ENCODE results near the gene TMEM52. TPM values are rescaled to one million over a fixed set of nuclear protein-coding genes. Genes with fewer than 3 reads are reported as not detected.

The TMEM52 gene
- total and polyA plus RNA-seq, 10 donors = 0.35 to 4.7 (median 1.7) TPM; not detected in 1

GRCh38 chr1:1894354-1895059 lies 24.6 kb downstream of the TMEM52 start:
- no peaks in the 10 kb centered on the region for H3K9me3 ChIP-seq
- DNase-seq = peak; percentile 74
- 36 to 51% (median 44%) methylated on average over 11 to 14 of the region's 14 CpGs for WGBS, 5 donors
- no peaks in the 10 kb centered on the region for H3K36me3 ChIP-seq
- peaks cover 20 to 77% (median 49%) of the 10 kb centered on the region in 6 donors for H3K4me1 ChIP-seq
- intact Hi-C loops (cut with DNase I; ENCODE audit: low total_unique reads) = loop anchor here (10.0 kb wide), 1 partner anchor 110 kb away; no protein-coding TSS in a partner anchor
- peak overlapping the region in 5 of 8 donors; percentile 20 to 56 (median 32) for H3K27ac ChIP-seq
- H3K27me3 ChIP-seq (replicated peaks in 1 of 7) = peaks cover 0 to 10% (median 0%) of the 10 kb centered on the region in 7 donors
- TF ChIP-seq POLR2AphosphoS5 (IDR thresholded peaks at IDR 0.05) (peak in 2 of 3 donors; percentile 48), POLR2A (IDR thresholded peaks at IDR 0.05) (no peak)
- H3K4me3 ChIP-seq = no peak overlapping the region

- no peaks in the 10 kb centered on the region for H3K36me3 ChIP-seq
- intact Hi-C loops (cut with DNase I; ENCODE audit: low total_unique reads) = loop anchor here (10.0 kb wide), 1 partner anchor 109 kb away; no protein-coding TSS in a partner anchor
- TF ChIP-seq POLR2A (IDR thresholded peaks at IDR 0.05) = no peak
- no peak for TF ChIP-seq POLR2AphosphoS5 (IDR thresholded peaks at IDR 0.05)
- no peak for TF ChIP-seq CTCF (IDR thresholded peaks at IDR 0.05 in 8 of 11, conservative IDR thresholded peaks at IDR 0.05 in 3 of 11)
- peak overlapping the region in 5 of 8 donors; percentile 20 to 56 (median 32) for H3K27ac ChIP-seq
- H3K27me3 ChIP-seq (replicated peaks in 1 of 7) = peaks cover 0 to 10% (median 0%) of the 10 kb centered on the region in 7 donors
- no peaks in the 10 kb centered on the region for H3K9me3 ChIP-seq
- peaks cover 26 to 77% (median 50%) of the 10 kb centered on the region in 6 donors for H3K4me1 ChIP-seq
- peak; percentile 78 for DNase-seq
- H3K4me3 ChIP-seq = no peak overlapping the region
- 94 to 100% (median 100%) methylated on average over 2 of the region's 2 CpGs for WGBS, 5 donors
Measured at GRCh38 chr1:1893997-1894353, 25.1 kb downstream of the TMEM52 start.

GRCh38 chr1:1893291-1893985 lies 25.6 kb downstream of the TMEM52 start:
- no peak overlapping the region for H3K4me3 ChIP-seq
- no peaks in the 10 kb centered on the region for H3K9me3 ChIP-seq
- peaks cover 0 to 10% (median 0%) of the 10 kb centered on the region in 7 donors for H3K27me3 ChIP-seq (replicated peaks in 1 of 7)
- no peaks in the 10 kb centered on the region for H3K36me3 ChIP-seq
- peak; percentile 75 for DNase-seq
- 90 to 94% (median 92%) methylated on average over 19 of the region's 19 CpGs for WGBS, 5 donors
- H3K4me1 ChIP-seq = peaks cover 31 to 80% (median 55%) of the 10 kb centered on the region in 6 donors
- TF ChIP-seq POLR2A (IDR thresholded peaks at IDR 0.05) = no peak
- no peak for TF ChIP-seq POLR2AphosphoS5 (IDR thresholded peaks at IDR 0.05)
- no peak for TF ChIP-seq CTCF (IDR thresholded peaks at IDR 0.05 in 8 of 11, conservative IDR thresholded peaks at IDR 0.05 in 3 of 11)
- intact Hi-C loops (cut with DNase I; ENCODE audit: low total_unique reads) = loop anchor here (10.0 kb wide), 1 partner anchor 109 kb away; no protein-coding TSS in a partner anchor
- H3K27ac ChIP-seq = peak overlapping the region in 1 of 8 donors; percentile 56

- intact Hi-C loops (cut with DNase I; ENCODE audit: low total_unique reads) = loop anchor here (10.0 kb wide), 1 partner anchor 108 kb away; no protein-coding TSS in a partner anchor
- peak overlapping the region in 2 of 8 donors; percentile 96 to 98 for H3K4me3 ChIP-seq
- TF ChIP-seq POLR2A (IDR thresholded peaks at IDR 0.05) = no peak
- no peak for TF ChIP-seq POLR2AphosphoS5 (IDR thresholded peaks at IDR 0.05)
- no peak for TF ChIP-seq CTCF (IDR thresholded peaks at IDR 0.05 in 8 of 11, conservative IDR thresholded peaks at IDR 0.05 in 3 of 11)
- peak; percentile 80 for DNase-seq
- H3K9me3 ChIP-seq = no peaks in the 10 kb centered on the region
- 84 to 87% (median 84%) methylated on average over 7 of the region's 7 CpGs for WGBS, 5 donors
- peak overlapping the region in 4 of 8 donors; percentile 95 to 99 (median 98) for H3K27ac ChIP-seq
- H3K27me3 ChIP-seq (replicated peaks in 1 of 7) = peaks cover 0 to 10% (median 0%) of the 10 kb centered on the region in 7 donors
- H3K4me1 ChIP-seq = peaks cover 38 to 84% (median 62%) of the 10 kb centered on the region in 6 donors
- no peaks in the 10 kb centered on the region for H3K36me3 ChIP-seq
Measured at GRCh38 chr1:1892763-1893120, 26.3 kb downstream of the TMEM52 start.

Data from spleen (tissue), 11 donors.